SK-N-SH (cell line): Measurements from ENCODE around the gene TAS2R9. TPM values are rescaled to one million over a fixed set of nuclear protein-coding genes. Genes with fewer than 3 reads are reported as not detected.

Experiments used
- CTCF ChIA-PET: fragments of 300-600, 350-600 bp; formaldehyde crosslinking; extraction: SDS; loops from one replicate; lab custom pipeline; 2021; lab: Yijun Ruan, JAX
- POLR2A ChIA-PET: fragments of 350-600 bp; sonication (Branson Sonifier 250); formaldehyde crosslinking; extraction: SDS; loops from one replicate; lab custom pipeline; 2020; ENCODE audit warnings: antibody characterized with exemption, inconsistent platforms; lab: Yijun Ruan, JAX
- DNase-seq: peaks from one replicate; pipeline ENCODE4 v3.0.0; 2012
- H2AFZ ChIP-seq: fragments of 200-600 bp; sonication (generic); 2 replicates; pipeline ENCODE4 v1.8.1; 2016; ENCODE audit warnings: antibody characterized with exemption, mild to moderate bottlenecking, low read depth
- H3F3A ChIP-seq: fragments of 200-600 bp; sonication (generic); replicated peaks from 2 replicates; pipeline ENCODE3; 2016; ENCODE audit warnings: antibody characterized with exemption, mild to moderate bottlenecking; ENCODE audit not compliant: insufficient read depth
- H3K27ac ChIP-seq, 2 experiments: fragments of 200-500 bp in 1 of 2; fragments of 200-600 bp in 1 of 2; sonication (Bioruptor generic) in 1 of 2; sonication (generic), shearing (Covaris generic) in 1 of 2; 2 replicates each; pipeline versions ENCODE4 v1.5.1 to v1.6.1; 2014 to 2016; ENCODE audit warnings: low read depth in 2 of 2, inconsistent platforms in 1 of 2, low read length in 1 of 2, mild to moderate bottlenecking in 1 of 2, mixed read lengths in 1 of 2
- H3K27me3 ChIP-seq: fragments of 200-600 bp; sonication (generic), shearing (Covaris generic); 2 replicates; pipeline ENCODE4 v1.6.1; 2016; ENCODE audit warnings: mixed run types; ENCODE audit not compliant: insufficient read depth
- H3K36me3 ChIP-seq, 2 experiments: fragments of 200-500 bp in 1 of 2; fragments of 200-600 bp in 1 of 2; sonication (Bioruptor generic) in 1 of 2; sonication (generic) in 1 of 2; replicated peaks in 1 of 2; 2 replicates each; pipeline versions ENCODE3 to v1.5.1; 2014 to 2016; ENCODE audit warnings: low read length in 1 of 2, mild to moderate bottlenecking in 1 of 2; ENCODE audit not compliant: insufficient read depth in 2 of 2, control insufficient read depth in 1 of 2
- H3K4me1 ChIP-seq, 2 experiments: fragments of 200-500 bp in 1 of 2; fragments of 200-600 bp in 1 of 2; sonication (Bioruptor generic) in 1 of 2; sonication (generic), shearing (Covaris generic) in 1 of 2; 2 replicates each; pipeline versions ENCODE4 v1.5.1 to v1.6.1; 2014 to 2016; ENCODE audit warnings: low read depth in 1 of 2, low read length in 1 of 2, mixed run types in 1 of 2; ENCODE audit not compliant: insufficient read depth in 2 of 2, control insufficient read depth in 1 of 2
- H3K4me2 ChIP-seq: fragments of 200-600 bp; sonication (generic), shearing (Covaris generic); 2 replicates; pipeline ENCODE4 v1.6.1; 2017; ENCODE audit warnings: mixed run types
- H3K4me3 ChIP-seq, 2 experiments: fragments of 200-500 bp in 1 of 2; fragments of 200-600 bp in 1 of 2; sonication (Bioruptor generic) in 1 of 2; sonication (generic), shearing (Covaris generic) in 1 of 2; 2 replicates each; pipeline versions ENCODE4 v1.5.1 to v1.8.1; 2014 to 2016; ENCODE audit warnings: low read depth in 2 of 2, inconsistent platforms in 1 of 2, low read length in 1 of 2, mild to moderate bottlenecking in 1 of 2, mixed read lengths in 1 of 2, moderate library complexity in 1 of 2
- H3K79me2 ChIP-seq: fragments of 200-600 bp; sonication (generic); 2 replicates; pipeline ENCODE4 v1.8.1; 2017; ENCODE audit warnings: mild to moderate bottlenecking; ENCODE audit not compliant: insufficient read depth
- H3K9ac ChIP-seq: fragments of 200-600 bp; sonication (generic); 2 replicates; pipeline ENCODE4 v1.6.1; 2017; ENCODE audit warnings: mixed run types
- H3K9me2 ChIP-seq: fragments of 200-600 bp; sonication (generic); 2 replicates; pipeline ENCODE4 v1.6.1; 2017; ENCODE audit warnings: mixed run types
- H3K9me3 ChIP-seq: fragments of 200-600 bp; sonication (generic); 2 replicates; pipeline ENCODE4 v1.6.1; 2017; ENCODE audit warnings: mixed run types, mild to moderate bottlenecking, moderate library complexity
- H4K20me1 ChIP-seq: fragments of 200-600 bp; sonication (generic); 2 replicates; pipeline ENCODE4 v1.6.1; 2017; ENCODE audit warnings: mild to moderate bottlenecking, mixed run types; ENCODE audit not compliant: insufficient read depth
- CHD2 ChIP-seq: fragments of 150-350 bp; IDR thresholded peaks from 2 replicates; pipeline ENCODE4 v1.6.1; 2018; ENCODE audit warnings: low read length; ENCODE audit not compliant: partially characterized antibody
- CTCF ChIP-seq: fragments of 200-600 bp; sonication (generic); IDR thresholded peaks from 2 replicates; pipeline ENCODE4 v1.6.1; 2017; ENCODE audit warnings: antibody characterized with exemption, mild to moderate bottlenecking, moderate library complexity
- EP300 ChIP-seq, 2 experiments: IDR thresholded peaks; 2 replicates each; pipeline versions ENCODE4 v1.4.0 to v1.6.1; 2012; ENCODE audit warnings: borderline replicate concordance in 1 of 2, low read depth in 1 of 2, low read length in 1 of 2
- EZH2phosphoT487 ChIP-seq: fragments of 200-600 bp; sonication (generic); IDR thresholded peaks from 2 replicates; pipeline ENCODE4 v1.6.1; 2017; ENCODE audit warnings: low read depth, mixed run types, mild to moderate bottlenecking, antibody characterized with exemption, moderate library complexity, borderline replicate concordance
- FOSL2 ChIP-seq: IDR thresholded peaks from 2 replicates; pipeline ENCODE4 v1.4.0; 2012; ENCODE audit warnings: low read depth, mild to moderate bottlenecking, moderate library complexity, borderline replicate concordance
- FOXJ3 ChIP-seq: sonication (generic); formaldehyde crosslinking; IDR thresholded peaks from 2 replicates; pipeline ENCODE4 v1.5.1; 2020; ENCODE audit warnings: mild to moderate bottlenecking, missing genetic modification reagents
- GABPA ChIP-seq: IDR thresholded peaks from 2 replicates; pipeline ENCODE4 v1.4.0; 2012; ENCODE audit warnings: low read depth, mild to moderate bottlenecking
- IRF3 ChIP-seq: fragments of 150-350 bp; IDR thresholded peaks from 2 replicates; pipeline ENCODE4 v1.6.1; 2016; ENCODE audit warnings: mild to moderate bottlenecking, low read depth, low read length
- JUND ChIP-seq: IDR thresholded peaks from 2 replicates; pipeline ENCODE4 v1.4.0; 2012
- MAX ChIP-seq: IDR thresholded peaks from 2 replicates; pipeline ENCODE4 v1.4.0; 2012; ENCODE audit warnings: low read depth
- PBX3 ChIP-seq: IDR thresholded peaks from 2 replicates; pipeline ENCODE4; 2012
- POLR2AphosphoS5 ChIP-seq: IDR thresholded peaks from 2 replicates; pipeline ENCODE4 v1.6.1; 2012; ENCODE audit warnings: low read depth, low read length
- RAD21 ChIP-seq: IDR thresholded peaks from 2 replicates; pipeline ENCODE4 v1.6.1; 2012; ENCODE audit warnings: mild to moderate bottlenecking, low read length
- RCOR1 ChIP-seq: fragments of 150-350 bp; IDR thresholded peaks from 2 replicates; pipeline ENCODE4 v1.6.1; 2017; ENCODE audit warnings: antibody characterized with exemption, low read length
- RXRA ChIP-seq: IDR thresholded peaks from 2 replicates; pipeline ENCODE4 v1.4.0; 2012; ENCODE audit warnings: low read depth, mild to moderate bottlenecking, borderline replicate concordance
- SIN3A ChIP-seq: IDR thresholded peaks from 2 replicates; pipeline ENCODE4 v1.6.1; 2012; ENCODE audit warnings: low read depth, mild to moderate bottlenecking, low read length, moderate library complexity, borderline replicate concordance
- TAF1 ChIP-seq: IDR thresholded peaks from 2 replicates; pipeline ENCODE4 v1.6.1; 2012; ENCODE audit warnings: low read depth, mild to moderate bottlenecking, low read length, moderate library complexity, borderline replicate concordance
- USF2 ChIP-seq: fragments of 150-350 bp; IDR thresholded peaks from 2 replicates; pipeline ENCODE4 v1.6.1; 2017; ENCODE audit warnings: antibody characterized with exemption, low read length, low read depth, borderline replicate concordance
- WGBS: methylation state at CpG from one replicate; pipeline ENCODE4 v1.1.6; 2017; ENCODE audit warnings: low lambda C conversion rate; 5-methylcytosine and 5-hydroxymethylcytosine counted together
- polyA plus RNA-seq, 3 experiments: library from polyadenylated mRNA; depleted of rRNA; stranded (reverse); fragments of >200 nt; gene quantifications; 2 replicates each; pipeline ENCODE4 v1.2.3, GENCODE V29; 2012

The TAS2R9 gene
- polyA plus RNA-seq, 1 of the 3 experiments (the other 2 are of a cell fraction), result not detected

GRCh38 chr12:10855807-10856206 lies 45.8 kb upstream of the TAS2R9 start:
- no peak overlapping the region for H3K9ac ChIP-seq
- H3K27ac ChIP-seq, result no peak overlapping the region
- H3K36me3 ChIP-seq, result peaks cover 0 to 18% of the 10 kb centered on the region in 2 experiments
- H3K4me1 ChIP-seq, result peaks cover 0 to 3% of the 10 kb centered on the region in 2 experiments; a peak in 1 of 4 replicates
- no peaks in the 10 kb centered on the region for H3K9me2 ChIP-seq
- H3K27me3 ChIP-seq, result no peaks in the 10 kb centered on the region
- H4K20me1 ChIP-seq, result no peaks in the 10 kb centered on the region
- 75% methylated on average over 2 of the region's 2 CpGs for WGBS
- no peak overlapping the region for H2AFZ ChIP-seq
- ChIA-PET CTCF (interaction anchor here (2.1 kb wide), 1 partner anchor 344 kb away, joined by 6 read pairs; no protein-coding TSS in a partner anchor), POLR2A (no interaction called here)
- no peaks in the 10 kb centered on the region for H3F3A ChIP-seq
- H3K4me3 ChIP-seq, result no peak overlapping the region
- H3K79me2 ChIP-seq, result no peaks in the 10 kb centered on the region
- DNase-seq, result no peak
- no peak for TF ChIP-seq GABPA
- no peak for TF ChIP-seq RXRA
- TF ChIP-seq RCOR1, result no peak
- no peak for TF ChIP-seq CHD2
- no peak for TF ChIP-seq SIN3A
- TF ChIP-seq FOXJ3 (CRISPR knock-in tag), result no peak
- no peak for TF ChIP-seq PBX3
- TF ChIP-seq EP300 (IDR thresholded peaks at IDR 0.05; ENCODE audit: borderline replicate concordance in 1 of 2, low read depth in 1 of 2, low read length in 1 of 2), result no peak
- no peak for TF ChIP-seq FOSL2
- TF ChIP-seq USF2, result no peak
- no peak for TF ChIP-seq RAD21
- TF ChIP-seq MAX, result no peak
- no peak for TF ChIP-seq CTCF
- no peaks in the 10 kb centered on the region for H3K9me3 ChIP-seq
- H3K4me2 ChIP-seq, result no peak overlapping the region

- Histone ChIP-seq H4K20me1 (no peaks in the 10 kb centered on the region), H3K9me2 (no peaks in the 10 kb centered on the region), H3K4me1 (peaks cover 0 to 3% of the 10 kb centered on the region in 2 experiments; a peak in 1 of 4 replicates), H3K9me3 (no peaks in the 10 kb centered on the region), H3F3A (no peaks in the 10 kb centered on the region), H3K4me3 (no peak overlapping the region), H2AFZ (no peak overlapping the region), H3K79me2 (no peaks in the 10 kb centered on the region), H3K36me3 (peaks cover 0 to 18% of the 10 kb centered on the region in 2 experiments), H3K27ac (no peak overlapping the region), H3K4me2 (no peak overlapping the region), H3K9ac (no peak overlapping the region), H3K27me3 (no peaks in the 10 kb centered on the region)
- CTCF ChIA-PET, result no interaction called here
- POLR2A ChIA-PET, result interaction anchor here (0.7 kb wide), 1 partner anchor 317 kb away, joined by 3 read pairs; the partner anchor contains the start of gene SMIM10L1
- 100% methylated on average over 1 of the region's 2 CpGs for WGBS
- DNase-seq, result no peak
- TF ChIP-seq JUND, result no peak
- no peak for TF ChIP-seq CTCF
- no peak for TF ChIP-seq EZH2phosphoT487
- no peak for TF ChIP-seq RAD21
- no peak for TF ChIP-seq PBX3
- TF ChIP-seq POLR2AphosphoS5, result no peak
- TF ChIP-seq FOSL2, result no peak
- no peak for TF ChIP-seq RXRA
- no peak for TF ChIP-seq IRF3
- no peak for TF ChIP-seq TAF1
Measured at GRCh38 chr12:10853776-10854175, 43.8 kb upstream of the TAS2R9 start.
